Measurements from ENCODE around the gene ISL2. TPM values are rescaled to one million over a fixed set of nuclear protein-coding genes. Genes with fewer than 3 reads are reported as not detected.

ISL2 gene
- total and polyA plus RNA-seq, 9 donors: 0.04 to 0.19 TPM; not detected in 7

DNA sequence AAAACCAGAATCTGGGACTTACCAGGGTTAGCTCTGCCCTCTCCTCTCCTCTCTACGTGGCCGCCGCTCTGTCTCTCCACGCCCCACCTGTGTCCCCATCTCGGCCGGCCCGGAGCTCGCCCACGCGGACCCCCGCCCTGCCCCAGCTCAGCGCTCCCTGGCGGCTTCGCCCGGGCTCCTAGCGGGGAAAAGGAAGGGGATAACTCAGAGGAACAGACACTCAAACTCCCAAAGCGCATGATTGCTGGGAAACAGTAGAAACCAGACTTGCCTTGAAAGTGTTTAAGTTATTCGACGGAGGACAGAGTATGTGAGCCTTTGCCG lies 5.4 kb downstream of the ISL2 start:
- no peaks in the 10 kb centered on the region for H3K9me3 ChIP-seq (replicated peaks; ENCODE audit: control insufficient read depth, low read depth, low read length)
- H3K27ac ChIP-seq (ENCODE audit: low read length): no peak overlapping the region
- WGBS (ENCODE audit: insufficient coverage): 8% methylated on average over 20 of the region's 20 CpGs
- peaks cover 93% of the 10 kb centered on the region for H3K27me3 ChIP-seq (ENCODE audit: control insufficient read depth, insufficient read depth, low read length)
- peaks cover 58% of the 10 kb centered on the region for H3K4me1 ChIP-seq (ENCODE audit: control insufficient read depth, insufficient read depth, low read length)
- H3K36me3 ChIP-seq (ENCODE audit: control insufficient read depth, insufficient read depth, low read length): no peaks in the 10 kb centered on the region
- DNase-seq: no peak
- no peak overlapping the region for H3K4me3 ChIP-seq (ENCODE audit: low read length)

DNA sequence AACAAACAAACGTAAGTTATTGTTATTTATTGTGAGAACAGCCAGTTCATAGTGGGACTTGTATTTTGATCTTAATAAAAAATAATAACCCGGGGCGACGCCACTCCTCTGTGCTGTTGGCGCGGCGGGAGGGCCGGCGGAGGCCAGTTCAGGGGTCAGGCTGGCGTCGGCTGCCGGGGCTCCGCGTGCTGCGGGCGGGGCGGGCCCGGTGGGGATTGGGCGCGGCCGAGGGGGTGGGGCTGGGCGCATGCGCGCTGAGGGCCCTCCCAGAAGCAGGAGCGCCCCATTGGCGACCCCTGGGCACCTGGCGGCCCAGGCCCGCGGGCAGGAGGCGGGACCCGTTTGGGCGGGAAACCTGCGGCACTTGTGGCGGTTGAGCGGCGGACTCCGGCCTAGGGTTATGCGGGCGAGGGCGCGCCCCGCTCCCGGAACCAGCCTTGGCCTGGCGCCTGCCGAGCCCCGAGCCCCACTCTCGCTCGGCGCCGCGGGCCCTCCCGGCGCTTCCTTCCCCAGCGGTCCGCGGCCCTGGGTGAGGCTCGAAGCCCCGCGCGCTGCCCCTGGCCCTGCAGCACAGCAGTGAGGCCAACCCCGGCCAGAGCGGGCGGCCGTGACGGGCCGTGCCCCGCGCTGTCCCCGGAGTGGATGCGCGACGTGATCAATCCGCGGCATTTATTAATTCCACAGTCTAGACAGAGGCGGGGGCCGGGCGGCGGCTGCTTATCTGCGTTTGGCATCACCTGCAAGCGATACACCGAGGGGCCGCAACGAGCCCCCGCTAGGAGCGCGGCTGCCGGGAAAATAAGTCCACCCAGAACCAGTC lies 6.0 kb downstream of the ISL2 start:
- WGBS (ENCODE audit: insufficient coverage): 2% methylated on average over 87 of the region's 87 CpGs
- H3K4me1 ChIP-seq (ENCODE audit: control insufficient read depth, insufficient read depth, low read length): peaks cover 55% of the 10 kb centered on the region
- no peaks in the 10 kb centered on the region for H3K36me3 ChIP-seq (ENCODE audit: control insufficient read depth, insufficient read depth, low read length)
- DNase-seq: no peak
- H3K27me3 ChIP-seq (ENCODE audit: control insufficient read depth, insufficient read depth, low read length): peaks cover 93% of the 10 kb centered on the region
- H3K27ac ChIP-seq (ENCODE audit: low read length): no peak overlapping the region
- H3K4me3 ChIP-seq (ENCODE audit: low read length): no peak overlapping the region
- H3K9me3 ChIP-seq (replicated peaks; ENCODE audit: control insufficient read depth, low read depth, low read length): no peaks in the 10 kb centered on the region

DNA sequence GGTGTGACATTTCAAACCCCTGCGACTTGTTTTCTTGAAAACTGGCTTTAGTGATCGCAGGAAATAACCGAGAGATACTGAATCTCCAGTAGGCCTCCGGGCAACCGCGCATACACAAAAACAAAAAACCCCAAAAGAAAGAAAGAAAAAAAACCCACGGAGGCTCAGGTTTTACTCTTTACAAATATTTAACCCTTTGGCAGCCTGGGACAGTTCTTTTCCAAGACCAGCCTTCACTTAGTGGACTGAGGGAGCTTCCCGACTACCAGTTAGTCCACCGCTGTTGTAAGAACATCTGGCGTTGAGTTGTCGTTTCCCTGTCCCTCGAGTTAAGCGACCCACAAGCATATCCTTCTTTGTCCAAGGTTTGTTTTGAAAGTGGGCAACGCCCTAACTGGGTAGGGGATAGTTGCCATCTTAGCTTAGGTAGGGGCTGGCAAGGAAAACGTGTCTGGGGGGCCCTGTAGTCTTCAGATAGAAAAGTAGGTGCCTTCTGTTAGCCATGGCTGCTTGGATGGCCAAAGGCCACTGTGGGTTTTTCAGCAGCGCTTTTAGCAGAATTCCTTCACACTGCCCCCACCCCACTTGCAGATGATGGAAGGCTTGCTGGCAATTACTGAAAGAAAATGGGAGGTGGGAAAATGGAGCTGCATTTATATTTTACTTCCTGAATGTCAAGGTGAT lies 6.9 kb downstream of the ISL2 start:
- 26% methylated on average over 6 of the region's 16 CpGs for WGBS (ENCODE audit: insufficient coverage)
- H3K4me3 ChIP-seq (ENCODE audit: low read length): no peak overlapping the region
- H3K27ac ChIP-seq (ENCODE audit: low read length): no peak overlapping the region
- peaks cover 50% of the 10 kb centered on the region for H3K4me1 ChIP-seq (ENCODE audit: control insufficient read depth, insufficient read depth, low read length)
- DNase-seq: no peak
- H3K9me3 ChIP-seq (replicated peaks; ENCODE audit: control insufficient read depth, low read depth, low read length): no peaks in the 10 kb centered on the region
- H3K36me3 ChIP-seq (ENCODE audit: control insufficient read depth, insufficient read depth, low read length): no peaks in the 10 kb centered on the region
- peaks cover 89% of the 10 kb centered on the region for H3K27me3 ChIP-seq (ENCODE audit: control insufficient read depth, insufficient read depth, low read length)

DNA sequence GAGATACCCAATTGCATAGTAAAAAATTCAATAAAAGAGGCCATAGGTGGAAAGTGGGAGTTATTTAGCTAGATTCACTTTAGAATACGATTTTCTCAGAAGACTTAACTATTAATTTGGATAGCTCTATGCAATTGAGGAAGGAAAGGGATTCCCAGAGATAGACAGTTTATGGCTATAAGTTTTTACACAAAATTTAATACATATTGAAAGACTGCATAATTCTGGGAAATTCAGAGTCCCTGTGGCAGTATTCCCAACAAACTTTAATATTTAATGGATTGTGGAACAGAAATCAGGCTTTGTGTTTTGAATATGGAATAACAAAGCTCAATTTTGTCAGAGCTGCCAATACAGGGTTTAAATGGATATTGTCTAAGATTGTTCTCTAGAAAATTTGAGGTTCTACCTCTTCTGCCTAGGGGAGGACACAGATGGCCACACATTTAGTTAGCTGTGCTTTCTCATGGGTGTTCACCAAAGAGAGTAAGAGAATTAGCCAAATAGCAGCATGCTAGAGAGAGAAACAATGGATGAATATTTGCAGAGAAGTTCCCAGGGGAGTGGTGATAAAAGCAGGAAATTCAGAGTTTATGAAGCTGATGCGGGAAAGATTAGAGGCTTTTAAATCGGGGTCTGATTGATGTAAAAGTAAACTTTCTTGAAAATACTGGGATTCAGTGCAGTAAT lies 8.5 kb downstream of the ISL2 start:
- Histone ChIP-seq H3K27me3 (ENCODE audit: control insufficient read depth, insufficient read depth, low read length) (peaks cover 77% of the 10 kb centered on the region), H3K27ac (ENCODE audit: low read length) (no peak overlapping the region), H3K4me3 (ENCODE audit: low read length) (no peak overlapping the region), H3K36me3 (ENCODE audit: control insufficient read depth, insufficient read depth, low read length) (no peaks in the 10 kb centered on the region), H3K4me1 (ENCODE audit: control insufficient read depth, insufficient read depth, low read length) (peaks cover 41% of the 10 kb centered on the region), H3K9me3 (replicated peaks; ENCODE audit: control insufficient read depth, low read depth, low read length) (no peaks in the 10 kb centered on the region)
- 18% methylated on average over 2 of the region's 3 CpGs for WGBS (ENCODE audit: insufficient coverage)
- no peak for DNase-seq

DNA sequence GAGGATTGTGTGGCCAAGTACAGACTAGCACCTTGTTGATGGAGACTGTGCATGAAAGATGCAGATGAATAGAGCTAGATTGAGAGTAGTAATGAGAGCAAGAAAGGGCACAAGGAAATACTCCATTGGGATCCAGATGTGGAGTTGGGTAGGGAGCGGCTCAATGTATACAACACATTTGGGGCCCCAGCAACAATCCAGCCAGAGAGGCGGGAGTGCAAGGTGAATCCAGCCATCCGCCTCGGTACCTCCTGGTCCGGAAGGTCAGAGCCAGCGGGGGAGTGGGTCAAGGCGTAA lies 9.0 kb downstream of the ISL2 start:
- 7% methylated on average over 6 of the region's 7 CpGs for WGBS (ENCODE audit: insufficient coverage)
- H3K9me3 ChIP-seq (replicated peaks; ENCODE audit: control insufficient read depth, low read depth, low read length): no peaks in the 10 kb centered on the region
- H3K4me3 ChIP-seq (ENCODE audit: low read length): no peak overlapping the region
- peaks cover 72% of the 10 kb centered on the region for H3K27me3 ChIP-seq (ENCODE audit: control insufficient read depth, insufficient read depth, low read length)
- no peak overlapping the region for H3K27ac ChIP-seq (ENCODE audit: low read length)
- H3K36me3 ChIP-seq (ENCODE audit: control insufficient read depth, insufficient read depth, low read length): no peaks in the 10 kb centered on the region
- no peak for DNase-seq
- peaks cover 36% of the 10 kb centered on the region for H3K4me1 ChIP-seq (ENCODE audit: control insufficient read depth, insufficient read depth, low read length)

DNA sequence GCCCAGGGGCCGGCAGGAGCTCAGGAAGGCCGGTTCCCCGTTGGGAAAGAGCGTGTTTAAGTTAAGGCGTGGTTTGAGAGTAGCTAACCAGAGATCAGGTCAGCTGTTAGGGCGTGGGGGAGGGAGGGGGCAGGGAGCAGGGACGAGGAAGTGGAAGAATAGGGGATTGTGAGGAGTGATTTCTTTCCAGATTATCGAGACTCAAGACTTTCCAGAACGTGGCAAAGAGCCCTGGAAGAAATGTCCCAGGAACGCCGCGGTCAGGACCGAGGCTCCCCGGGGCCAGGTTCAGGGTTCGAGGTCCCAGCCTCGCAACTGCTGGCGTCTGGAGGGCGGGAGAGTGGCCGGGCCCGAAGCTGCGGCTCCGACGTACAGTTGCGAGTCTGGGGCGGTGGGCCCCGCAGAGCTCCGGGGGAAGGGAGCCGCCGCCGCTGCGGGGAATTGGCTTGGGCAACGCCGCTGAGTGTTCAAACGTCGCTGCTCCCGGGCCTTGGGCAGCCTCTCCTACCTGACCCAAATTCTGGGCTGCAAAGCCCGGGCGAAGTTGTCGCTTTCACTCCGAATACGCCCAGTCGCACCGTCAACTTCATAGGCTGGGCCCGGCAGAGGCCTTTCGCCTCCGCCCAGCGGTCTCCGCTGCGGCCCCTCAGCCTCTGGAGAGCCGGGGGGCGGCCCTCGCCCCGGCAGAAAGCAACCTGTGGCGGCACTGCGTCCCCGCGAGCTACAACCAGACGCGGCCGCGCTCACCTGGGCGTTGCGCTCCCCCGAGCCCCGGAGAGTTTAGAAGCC lies 9.5 kb downstream of the ISL2 start:
- H3K27ac ChIP-seq (ENCODE audit: low read length): no peak overlapping the region
- 1% methylated on average over 65 of the region's 65 CpGs for WGBS (ENCODE audit: insufficient coverage)

DNA sequence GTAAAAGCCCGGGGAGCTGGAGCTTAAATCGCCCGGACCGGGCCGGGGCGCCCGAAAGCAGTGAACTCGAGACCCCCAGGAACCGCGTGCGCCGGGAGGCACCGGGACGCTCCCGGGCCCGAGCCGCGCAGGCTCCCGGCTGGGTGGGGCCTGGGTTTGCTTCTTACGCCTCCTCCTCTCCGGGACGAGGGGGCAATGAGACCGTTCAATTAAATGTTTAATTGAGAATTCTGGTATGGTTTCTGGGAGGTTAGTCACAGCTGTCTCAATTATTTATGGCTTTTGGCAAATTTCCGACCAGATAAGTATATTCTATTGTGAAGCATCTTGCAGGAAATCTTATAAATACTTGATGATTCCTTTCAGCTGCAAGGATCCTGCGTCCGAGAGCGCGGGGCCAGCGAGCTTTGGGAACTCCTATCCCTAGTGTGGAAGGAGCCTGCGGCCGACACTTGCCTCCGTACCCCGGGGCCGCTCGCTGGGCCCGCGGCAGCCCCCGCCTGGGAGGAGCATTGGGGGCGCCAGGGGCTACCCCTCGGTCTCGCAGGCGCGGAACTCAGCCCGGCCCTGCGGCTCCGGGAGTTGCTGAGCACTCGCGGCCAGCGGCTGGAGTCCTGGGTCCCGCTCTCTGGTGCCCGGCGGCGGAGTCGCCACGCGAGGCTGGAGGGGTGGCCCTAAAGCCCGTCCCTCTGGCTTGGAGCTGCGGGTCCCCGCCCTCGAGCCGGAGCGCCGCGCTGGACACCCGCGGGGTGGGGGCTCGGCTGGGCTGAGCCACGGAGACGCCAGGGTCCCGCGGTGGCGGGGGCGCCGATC lies 10.3 kb downstream of the ISL2 start:
- H3K27ac ChIP-seq (ENCODE audit: low read length): no peak overlapping the region
- H3K36me3 ChIP-seq (ENCODE audit: control insufficient read depth, insufficient read depth, low read length): no peaks in the 10 kb centered on the region
- DNase-seq: peak; percentile 32
- H3K27me3 ChIP-seq (ENCODE audit: control insufficient read depth, insufficient read depth, low read length): peaks cover 59% of the 10 kb centered on the region
- 1% methylated on average over 54 of the region's 74 CpGs for WGBS (ENCODE audit: insufficient coverage)
- no peaks in the 10 kb centered on the region for H3K9me3 ChIP-seq (replicated peaks; ENCODE audit: control insufficient read depth, low read depth, low read length)
- peak overlapping the region; percentile 3 for H3K4me3 ChIP-seq (ENCODE audit: low read length)
- peaks cover 23% of the 10 kb centered on the region for H3K4me1 ChIP-seq (ENCODE audit: control insufficient read depth, insufficient read depth, low read length)

More for the DNA sequence above, 9.5 kb downstream of the ISL2 start:
- Histone ChIP-seq H3K4me3 (ENCODE audit: low read length) (peak overlapping the region; percentile 3), H3K27me3 (ENCODE audit: control insufficient read depth, insufficient read depth, low read length) (peaks cover 67% of the 10 kb centered on the region), H3K36me3 (ENCODE audit: control insufficient read depth, insufficient read depth, low read length) (no peaks in the 10 kb centered on the region), H3K4me1 (ENCODE audit: control insufficient read depth, insufficient read depth, low read length) (peaks cover 31% of the 10 kb centered on the region), H3K9me3 (replicated peaks; ENCODE audit: control insufficient read depth, low read depth, low read length) (no peaks in the 10 kb centered on the region)
- peak; percentile 28 for DNase-seq

DNA sequence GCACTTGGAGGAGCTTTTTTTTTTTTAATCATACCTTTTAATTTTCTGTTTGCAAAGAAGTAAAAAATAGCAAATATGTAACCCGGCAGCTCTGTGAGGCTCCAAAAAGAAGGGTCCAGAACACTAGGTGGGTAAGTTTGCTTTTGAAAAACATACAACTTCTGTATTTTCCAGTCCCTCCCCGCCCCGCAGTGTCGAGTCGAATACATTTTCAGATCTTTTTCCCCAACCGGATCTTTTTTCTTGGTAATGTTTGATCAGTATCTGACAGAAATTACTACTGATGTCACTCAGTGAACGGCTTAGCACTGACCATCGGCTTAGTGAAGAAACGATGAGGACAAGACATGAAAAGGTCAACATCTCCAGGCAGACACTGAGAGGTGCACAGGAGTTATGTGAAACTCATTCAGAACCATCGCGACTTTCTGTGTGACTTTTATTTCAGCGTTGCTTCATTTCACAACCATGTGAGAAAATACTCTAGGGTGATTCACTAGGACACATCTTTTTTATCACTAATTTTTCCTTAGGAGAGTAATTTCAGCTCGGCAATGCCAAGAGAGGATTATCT lies 11.0 kb downstream of the ISL2 start:
- Histone ChIP-seq H3K4me3 (ENCODE audit: low read length) (no peak overlapping the region), H3K36me3 (ENCODE audit: control insufficient read depth, insufficient read depth, low read length) (no peaks in the 10 kb centered on the region), H3K9me3 (replicated peaks; ENCODE audit: control insufficient read depth, low read depth, low read length) (no peaks in the 10 kb centered on the region), H3K27ac (ENCODE audit: low read length) (no peak overlapping the region), H3K4me1 (ENCODE audit: control insufficient read depth, insufficient read depth, low read length) (peaks cover 18% of the 10 kb centered on the region), H3K27me3 (ENCODE audit: control insufficient read depth, insufficient read depth, low read length) (peaks cover 52% of the 10 kb centered on the region)
- DNase-seq: no peak
- WGBS (ENCODE audit: insufficient coverage): 67% methylated on average over 7 of the region's 13 CpGs

DNA sequence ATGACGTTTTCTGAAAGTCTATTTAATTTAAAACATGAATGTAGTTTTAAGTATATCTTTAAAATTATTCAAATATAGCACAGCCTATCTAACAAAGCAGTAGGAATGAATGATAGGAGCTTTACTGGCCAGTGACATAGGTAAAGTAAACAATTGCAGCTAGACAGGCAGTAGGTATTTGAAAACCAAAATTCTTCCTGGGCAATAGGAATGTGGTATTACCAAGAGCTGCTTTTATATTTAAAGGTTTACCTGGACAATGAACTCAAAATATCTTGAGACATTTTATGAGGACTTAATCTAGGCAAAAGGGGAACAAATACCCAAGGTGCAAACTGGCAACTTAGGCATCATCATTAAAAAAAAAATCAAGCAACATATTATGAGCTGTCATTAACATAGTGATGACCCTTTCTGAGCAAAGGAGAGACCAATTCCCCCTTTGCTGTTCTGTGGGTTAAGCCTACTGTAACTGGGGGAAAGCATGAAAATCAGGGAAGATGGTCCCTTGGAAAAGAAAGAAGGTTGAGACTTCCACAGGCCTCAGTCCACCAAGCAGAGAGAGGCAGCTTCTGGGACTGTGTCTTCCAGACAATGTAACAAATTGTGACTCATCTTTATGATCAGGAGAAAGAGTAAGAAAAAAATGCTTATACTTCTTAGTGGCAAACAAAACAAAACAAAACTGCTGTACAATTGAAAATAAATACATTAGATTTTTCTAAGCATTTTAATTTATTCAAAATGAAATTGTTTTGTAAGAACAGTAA lies 12.9 kb downstream of the ISL2 start:
- WGBS (ENCODE audit: insufficient coverage): no CpG with 5 or more reads among the region's 1 CpG
- H3K36me3 ChIP-seq (ENCODE audit: control insufficient read depth, insufficient read depth, low read length): no peaks in the 10 kb centered on the region
- no peak overlapping the region for H3K4me3 ChIP-seq (ENCODE audit: low read length)
- H3K27me3 ChIP-seq (ENCODE audit: control insufficient read depth, insufficient read depth, low read length): peaks cover 37% of the 10 kb centered on the region
- no peak overlapping the region for H3K27ac ChIP-seq (ENCODE audit: low read length)
- H3K4me1 ChIP-seq (ENCODE audit: control insufficient read depth, insufficient read depth, low read length): peaks cover 15% of the 10 kb centered on the region
- no peak for DNase-seq
- no peaks in the 10 kb centered on the region for H3K9me3 ChIP-seq (replicated peaks; ENCODE audit: control insufficient read depth, low read depth, low read length)
